CD4-positive, alpha-beta T cell treated with Interleukin-12 subunit alpha and Interleukin-12 subunit beta, for 1 hour (primary cell): ENCODE results near the gene CDC42EP4.
"Not testable (repeated sequence)": the region's sequence is repeated elsewhere in the genome, so short reads cannot be mapped to it uniquely, and the experiment has no call there.

ENCODE experiments used
- DNase-seq: peaks from one replicate; pipeline ENCODE4 v3.0.0-alpha.2; 2020

CDC42EP4 gene

DNA sequence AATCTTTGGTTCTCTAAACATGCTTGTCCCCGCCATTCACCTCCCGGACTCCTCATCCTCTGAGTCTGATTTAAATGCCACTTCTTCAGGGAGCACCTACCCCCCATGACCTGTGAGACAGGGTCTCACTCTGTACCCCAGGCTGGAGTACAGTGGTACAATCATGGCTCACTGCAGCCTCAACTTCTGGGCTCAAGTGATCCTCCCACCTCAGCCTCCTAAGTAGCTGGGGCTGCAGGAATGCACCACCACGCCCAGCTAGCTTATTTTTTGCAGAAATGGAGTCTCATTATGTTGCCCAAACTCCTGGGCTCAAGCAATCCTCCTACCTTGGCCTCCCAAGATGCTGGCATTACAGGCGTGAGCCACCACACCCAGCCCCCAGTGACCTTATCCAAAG lies 37.3 kb downstream of the CDC42EP4 start:
- no peak for DNase-seq

DNA sequence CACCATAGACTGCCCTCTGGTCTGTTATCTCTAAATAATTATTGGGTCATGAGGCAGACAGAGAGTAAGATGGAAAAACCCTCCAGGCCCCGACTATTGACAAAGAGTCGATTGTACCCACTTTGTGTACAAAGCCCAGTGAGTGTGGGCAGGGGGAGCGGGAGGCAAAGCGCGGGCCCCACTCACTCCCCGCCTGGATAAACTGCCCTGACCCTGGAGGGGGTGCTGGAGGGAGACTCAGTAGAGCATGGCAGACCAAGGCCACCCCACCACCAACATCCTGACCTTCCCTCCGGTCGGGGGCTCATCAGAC lies 38.9 kb downstream of the CDC42EP4 start:
- DNase-seq: no peak

DNA sequence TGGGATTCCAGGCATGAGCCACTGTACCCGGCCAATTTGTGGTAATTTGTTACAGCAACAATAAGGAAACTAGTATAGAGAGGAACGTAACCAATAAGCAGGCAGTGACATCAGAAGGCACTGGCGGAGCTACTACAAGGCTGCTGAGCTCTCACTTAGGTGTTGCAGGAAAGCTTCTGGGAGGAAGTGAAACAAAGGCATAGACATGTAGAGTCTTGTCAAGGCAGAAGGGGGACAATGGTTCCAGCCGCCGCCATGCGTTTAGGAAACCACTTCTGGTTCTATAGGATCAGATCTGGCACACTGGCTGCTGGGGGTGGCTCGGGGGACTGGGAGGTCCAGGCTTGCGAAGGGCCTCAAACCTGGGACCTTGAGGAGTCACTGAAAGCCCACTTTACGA lies 40.7 kb downstream of the CDC42EP4 start:
- DNase-seq: no peak

DNA sequence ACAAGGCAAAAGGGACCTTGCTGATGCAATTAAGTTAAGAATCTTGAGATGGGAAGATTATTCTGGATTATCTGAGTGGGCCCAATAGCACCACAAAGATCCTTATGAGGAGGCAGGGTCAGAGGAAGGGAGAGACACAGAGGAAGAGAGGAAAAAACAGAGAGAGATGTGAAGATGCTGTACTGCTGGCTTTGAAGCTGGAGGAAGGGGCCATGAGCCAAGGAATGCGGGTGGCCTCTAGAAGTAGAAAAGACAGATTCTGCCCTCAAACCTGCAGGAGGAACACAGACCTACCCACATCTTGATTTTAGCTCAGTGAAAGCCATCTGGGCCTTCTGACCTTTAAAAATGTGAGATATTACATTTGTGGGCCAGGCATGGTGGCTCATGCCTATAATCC lies 42.0 kb downstream of the CDC42EP4 start:
- DNase-seq: no peak

DNA sequence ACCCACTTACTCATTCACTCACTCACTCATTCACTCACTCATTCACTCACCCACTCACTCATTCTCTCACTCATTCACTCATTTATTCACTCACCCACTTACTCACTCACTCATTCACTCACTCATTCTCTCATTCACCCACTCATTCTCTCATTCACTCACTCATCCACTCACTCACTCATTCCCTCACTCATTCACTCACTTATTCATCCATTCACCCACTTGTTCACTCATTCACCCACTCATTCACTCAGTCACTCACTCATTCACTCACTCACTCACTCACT lies 42.5 kb downstream of the CDC42EP4 start:
- no peak for DNase-seq

DNA sequence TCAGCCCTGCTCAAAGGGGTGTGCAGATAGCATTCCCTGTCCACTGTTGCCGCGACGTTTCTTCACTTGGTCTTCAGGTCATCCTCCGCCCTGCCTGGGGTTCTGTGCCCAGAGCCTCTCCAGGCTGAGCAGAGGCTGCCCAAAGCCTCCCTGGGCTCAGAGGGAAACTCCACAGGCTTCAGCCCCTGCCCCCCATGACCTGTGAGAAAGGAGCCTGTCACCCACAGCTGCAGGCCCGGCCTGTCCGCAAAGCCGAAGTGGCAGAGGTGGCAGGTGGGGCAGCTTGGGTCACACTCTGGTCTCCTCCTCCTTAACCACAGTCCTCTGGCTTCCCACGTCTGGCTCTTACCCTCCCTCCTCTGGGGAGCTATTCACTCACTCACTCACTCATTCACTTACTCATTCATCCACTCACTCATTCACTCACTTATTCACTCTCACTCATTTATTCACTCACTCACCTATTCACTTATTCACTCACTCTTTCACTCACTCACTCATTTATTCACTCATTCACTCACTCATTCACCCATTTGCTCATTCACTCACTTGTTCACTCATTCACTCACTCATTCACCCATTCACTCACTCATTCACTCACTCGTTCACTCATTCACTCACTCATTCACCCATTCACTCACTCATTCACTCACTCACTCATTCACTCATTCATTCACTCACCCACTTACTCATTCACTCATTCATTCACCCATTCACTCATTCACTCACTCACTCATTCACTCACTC lies 43.0 kb downstream of the CDC42EP4 start:
- no peak for DNase-seq

DNA sequence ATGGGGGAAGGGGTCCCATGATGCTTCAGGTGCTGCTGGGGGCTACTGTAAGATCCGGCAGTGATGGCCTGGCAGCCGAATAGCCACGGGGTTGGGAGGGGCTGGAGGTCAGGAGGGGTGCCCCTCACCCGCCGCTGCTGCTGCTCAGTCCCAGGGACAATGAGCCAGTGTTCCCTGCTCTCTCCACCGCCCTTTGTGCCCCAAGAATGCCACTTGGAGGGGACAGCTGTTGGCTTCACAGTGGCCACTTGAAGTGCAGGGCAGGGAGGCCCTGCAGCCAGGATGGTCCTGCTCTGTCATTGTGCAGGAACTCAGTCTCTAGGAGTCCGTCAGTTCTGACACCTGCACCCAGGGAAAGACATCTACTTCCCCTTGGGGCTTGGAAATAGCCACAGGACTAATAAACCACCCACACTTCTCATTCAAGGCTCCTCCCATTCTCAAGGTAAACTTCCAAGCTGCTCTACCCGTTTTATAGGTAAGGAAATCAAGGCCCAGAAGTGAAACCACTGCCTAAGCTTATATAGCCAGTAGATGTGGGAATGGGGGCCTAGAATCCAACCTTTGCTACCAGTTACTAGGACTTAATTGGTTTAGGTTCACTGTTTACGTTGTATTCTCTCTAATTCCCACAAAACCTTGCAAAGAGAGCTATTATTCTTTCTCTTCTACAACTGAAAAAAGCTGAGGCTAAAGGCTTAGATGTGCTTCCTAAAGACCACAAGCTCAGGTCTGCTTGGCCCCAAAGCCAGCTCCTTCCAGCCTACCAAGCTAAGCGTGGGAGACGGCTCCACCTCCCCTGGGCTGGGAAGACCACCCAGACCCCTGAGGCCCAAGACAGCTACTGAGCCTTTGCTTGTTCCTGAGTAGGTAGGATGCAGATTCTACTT lies 43.9 kb downstream of the CDC42EP4 start:
- DNase-seq: no peak

DNA sequence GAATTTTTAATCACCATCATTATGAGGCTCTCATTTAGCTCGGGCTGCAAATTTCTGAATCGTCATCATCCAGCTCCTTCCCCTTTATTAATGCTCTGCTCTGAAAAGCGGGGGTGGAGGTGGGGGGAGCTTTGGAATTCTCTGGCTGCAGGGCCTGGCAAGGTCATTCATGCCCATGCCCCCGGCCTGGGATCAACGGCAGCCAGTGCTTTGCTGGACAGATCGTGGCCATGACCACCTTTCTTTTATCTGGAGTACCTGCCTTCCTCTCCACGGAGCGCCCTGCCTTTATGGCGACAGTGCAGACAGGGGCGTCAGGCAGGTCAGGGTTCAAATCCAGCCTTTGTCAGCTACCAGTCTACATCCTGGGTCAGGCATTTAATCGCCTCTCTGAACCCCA lies 45.0 kb downstream of the CDC42EP4 start:
- DNase-seq: no peak

DNA sequence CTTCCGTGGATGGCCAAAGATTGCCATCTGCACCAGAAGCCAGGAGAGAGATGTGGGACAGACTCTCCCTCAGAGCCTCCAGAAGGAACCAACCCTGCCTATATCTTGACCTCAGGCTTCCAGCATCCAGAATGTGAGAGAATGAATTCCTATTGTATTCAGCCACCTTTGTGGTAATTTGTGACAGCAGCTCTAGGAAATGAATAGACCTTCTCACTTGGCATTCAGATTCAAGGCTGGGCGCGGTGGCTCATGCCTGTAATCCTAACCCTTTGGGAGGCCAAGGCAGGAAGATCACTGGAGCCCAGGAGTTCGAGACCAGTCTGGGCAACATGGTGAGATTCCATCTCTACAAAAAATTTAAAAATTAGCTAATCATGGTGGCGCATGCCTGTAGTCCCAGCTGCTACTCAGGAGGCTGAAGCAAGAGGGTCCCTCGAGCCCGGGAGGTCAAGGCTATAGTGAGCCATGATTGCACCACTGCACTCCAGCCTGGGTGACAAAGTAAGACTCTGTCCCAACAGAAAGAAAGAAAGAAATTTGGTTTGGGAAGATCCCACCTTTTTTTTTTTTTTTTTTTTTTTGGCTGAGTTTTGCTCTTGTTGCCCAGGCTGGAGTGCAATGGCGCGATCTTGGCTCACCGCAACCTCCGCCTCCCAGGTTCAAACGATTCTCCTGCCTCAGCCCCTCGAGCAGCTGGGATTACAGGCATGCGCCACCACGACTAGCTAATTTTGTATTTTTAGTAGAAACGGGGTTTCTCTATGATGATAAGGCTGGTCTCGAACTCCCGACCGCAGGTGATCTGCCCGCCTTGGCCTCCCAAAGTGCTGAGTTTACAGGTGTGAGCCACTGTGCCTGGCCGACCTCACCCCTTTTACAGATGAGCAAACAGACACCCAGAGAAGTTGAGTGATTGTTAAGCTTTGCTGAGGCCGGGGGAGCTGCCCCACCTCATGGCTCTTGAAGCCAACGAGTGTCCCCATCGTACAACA lies 45.9 kb downstream of the CDC42EP4 start:
- DNase-seq: no peak

DNA sequence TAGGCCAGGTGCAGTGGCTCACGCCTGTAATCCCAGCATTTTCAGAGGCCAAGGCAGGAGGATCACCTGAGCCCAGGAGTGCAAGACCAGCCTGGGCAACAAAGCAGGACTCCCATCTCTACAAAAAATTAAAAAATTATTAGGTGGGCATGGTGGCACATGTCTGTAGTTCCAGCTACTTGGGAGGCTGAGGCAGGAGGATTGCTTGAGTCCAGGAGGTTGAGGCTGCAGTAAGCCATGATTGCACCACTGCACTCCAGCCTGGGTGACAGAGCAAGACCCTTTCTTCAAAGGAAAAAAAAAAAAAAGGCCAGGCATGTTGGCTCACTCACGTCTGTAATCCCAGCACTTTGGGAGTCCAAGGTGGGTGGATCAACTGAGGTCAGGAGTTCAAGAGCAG lies 47.4 kb downstream of the CDC42EP4 start:
- DNase-seq: not testable (repeated sequence)

DNA sequence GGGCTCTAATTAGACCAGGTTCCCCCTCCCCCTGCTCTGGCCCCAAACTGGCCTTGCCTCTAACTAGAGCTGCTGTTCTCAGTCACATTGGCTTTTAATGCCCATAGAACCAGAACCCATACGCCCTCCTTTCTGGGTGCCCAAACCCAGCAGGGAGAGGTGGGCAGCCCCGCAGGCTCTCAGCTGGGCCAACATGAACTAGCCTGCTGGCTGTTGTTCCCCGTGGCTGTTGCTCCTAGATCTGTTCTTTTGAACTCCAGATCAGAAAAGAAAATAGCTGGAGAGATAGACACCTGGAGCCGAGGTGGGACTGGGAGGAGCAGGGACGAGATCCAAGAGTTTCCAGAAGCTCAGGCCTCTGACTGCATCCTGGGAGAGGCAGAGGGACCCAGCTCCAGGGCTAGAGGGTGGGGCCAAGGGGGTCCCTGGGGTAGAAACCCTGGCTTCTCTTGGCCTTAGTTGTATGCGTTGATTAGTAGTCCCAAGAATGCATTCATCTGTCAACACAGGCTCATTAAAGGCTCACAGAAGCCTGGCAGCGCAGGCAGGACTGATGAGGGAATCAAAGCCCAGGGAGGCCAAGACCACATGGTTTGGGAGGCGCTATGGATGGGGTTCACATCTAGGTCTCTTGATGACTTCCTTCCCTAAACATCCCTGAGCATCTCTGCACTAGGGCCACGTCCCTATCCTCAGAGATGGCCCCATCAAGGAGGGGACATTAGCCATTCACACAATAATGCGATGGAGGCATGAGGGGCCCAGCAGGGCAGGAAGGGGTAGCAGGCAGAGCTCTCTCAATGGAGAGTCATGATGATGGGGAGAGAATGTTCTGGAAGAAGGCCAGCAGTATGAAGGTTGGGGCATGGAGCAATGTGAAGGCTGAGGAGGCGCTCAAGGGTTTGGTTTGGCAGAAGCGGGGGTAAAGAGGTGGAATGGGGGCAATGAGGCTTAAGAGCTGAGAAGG lies 48.8 kb downstream of the CDC42EP4 start:
- DNase-seq: no peak

DNA sequence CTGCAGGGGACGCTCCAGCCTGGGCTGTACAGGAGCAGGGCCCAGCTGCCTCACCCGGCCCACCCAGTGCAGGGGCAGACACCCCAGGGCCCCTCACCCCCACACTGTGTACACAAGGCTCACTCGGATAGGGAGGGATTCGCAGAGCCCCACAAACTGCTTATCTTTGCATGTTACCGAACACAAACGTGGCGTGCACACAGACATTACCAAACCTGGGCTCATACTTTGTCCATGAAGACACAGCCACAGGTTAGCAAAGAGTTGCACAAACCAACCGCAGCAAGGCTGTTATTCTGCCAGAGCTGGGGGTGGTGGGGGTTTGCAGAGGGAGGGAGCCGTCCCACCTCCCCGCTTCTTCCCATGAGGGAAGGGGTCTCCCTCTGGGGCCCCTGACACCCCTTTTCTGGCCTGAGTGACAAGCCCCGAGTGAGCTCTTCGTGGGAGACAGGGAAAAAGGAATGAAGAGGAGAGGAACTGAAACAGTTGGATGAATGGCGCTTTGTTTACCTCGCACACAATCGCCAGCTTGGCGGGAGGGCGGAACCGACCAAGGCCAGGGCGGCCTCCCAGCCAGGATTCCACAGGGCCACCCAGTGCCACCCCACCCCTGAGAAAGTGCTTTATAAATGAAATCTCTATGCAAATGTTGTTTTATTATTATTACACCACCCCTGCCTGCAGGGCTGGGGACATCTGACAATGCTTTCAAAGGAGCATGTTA lies 49.7 kb downstream of the CDC42EP4 start:
- DNase-seq: no peak

DNA sequence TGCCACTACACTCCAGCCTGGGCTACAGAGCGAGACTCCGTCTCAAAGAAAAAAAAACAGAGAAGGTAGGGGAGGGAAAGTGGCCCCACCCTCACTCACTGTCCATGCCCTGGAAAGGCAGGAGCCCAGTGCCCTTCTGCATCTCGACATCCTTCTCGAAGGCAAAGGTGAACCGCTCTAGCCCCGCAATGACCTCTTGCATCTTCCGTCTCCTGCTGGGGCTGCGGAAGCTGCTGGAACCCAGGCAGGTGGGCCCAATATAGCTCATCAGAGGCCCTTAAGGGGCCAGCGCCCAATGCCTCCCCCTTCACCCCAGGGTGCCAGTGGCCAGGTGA lies 50.2 kb downstream of the CDC42EP4 start, which contains the start of gene CPSF4L:
TSS of gene CPSF4L (minus strand) at position 264 of the 335 bp plus-strand sequence. CDS start at position 202, 62 bp downstream.
- no peak for DNase-seq

DNA sequence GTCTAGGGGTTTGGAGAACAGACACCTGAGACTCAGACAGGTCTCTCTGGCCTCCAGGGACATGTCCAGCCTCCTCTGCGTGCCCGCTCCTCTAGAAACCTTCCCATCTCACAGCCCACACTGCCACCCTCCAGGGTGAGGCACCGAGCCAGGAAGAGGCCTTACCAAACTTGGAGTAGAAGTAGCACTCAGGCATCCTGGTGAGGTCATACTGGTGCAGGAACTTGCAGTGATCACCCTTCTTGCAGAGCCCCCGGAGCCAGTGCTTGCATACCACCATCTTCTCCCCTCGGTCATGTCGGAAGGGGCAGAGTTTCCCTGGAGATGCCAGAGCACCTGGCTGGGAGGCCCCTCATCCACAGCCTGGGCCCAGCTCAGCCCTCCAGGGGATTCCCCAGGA lies 54.3 kb downstream of the CDC42EP4 start:
- DNase-seq: no peak

DNA sequence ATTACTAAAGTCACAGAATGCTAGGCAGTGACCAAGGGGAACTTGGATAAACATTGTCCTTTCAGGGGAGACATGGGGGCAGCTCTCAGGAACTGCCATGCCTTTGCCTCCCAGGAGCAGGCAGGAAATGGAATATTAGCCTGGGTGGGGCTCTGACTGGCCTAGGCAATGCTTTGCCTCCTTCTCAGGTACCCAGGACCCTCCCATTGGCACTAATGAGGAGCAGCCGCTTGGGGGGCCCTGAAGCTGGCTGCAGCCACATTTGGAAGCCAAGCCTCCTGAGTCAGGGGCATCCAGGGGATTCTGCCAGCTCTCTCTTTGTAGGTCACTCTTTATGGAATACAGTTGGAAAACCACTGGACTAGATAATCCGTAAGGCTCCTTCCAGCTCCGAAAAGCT lies 55.6 kb downstream of the CDC42EP4 start:
- no peak for DNase-seq

DNA sequence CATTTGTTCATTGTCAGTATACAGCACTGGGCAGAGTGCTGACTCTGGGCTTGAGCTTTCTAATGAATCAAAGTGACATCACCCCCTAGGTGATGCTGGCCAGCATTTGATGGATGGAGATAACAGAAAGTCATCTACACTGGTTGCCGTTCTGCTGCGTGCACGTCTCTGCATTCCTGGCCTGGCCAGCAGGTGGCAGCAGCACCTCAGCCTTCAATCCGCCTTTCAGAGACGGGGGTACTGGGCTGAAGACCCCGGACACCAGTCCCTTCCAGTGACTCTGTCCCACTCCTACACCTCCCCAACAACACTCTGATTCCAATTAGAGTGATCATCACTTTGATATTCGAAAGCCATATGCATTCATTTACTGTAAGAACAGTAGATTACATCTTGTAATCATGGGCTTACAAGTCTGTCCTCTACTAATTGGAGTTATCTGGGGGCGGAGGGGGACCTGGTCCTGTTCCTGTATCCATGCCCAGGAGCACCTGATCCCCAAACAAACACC lies 56.1 kb downstream of the CDC42EP4 start:
- DNase-seq: peak; percentile 49

DNA sequence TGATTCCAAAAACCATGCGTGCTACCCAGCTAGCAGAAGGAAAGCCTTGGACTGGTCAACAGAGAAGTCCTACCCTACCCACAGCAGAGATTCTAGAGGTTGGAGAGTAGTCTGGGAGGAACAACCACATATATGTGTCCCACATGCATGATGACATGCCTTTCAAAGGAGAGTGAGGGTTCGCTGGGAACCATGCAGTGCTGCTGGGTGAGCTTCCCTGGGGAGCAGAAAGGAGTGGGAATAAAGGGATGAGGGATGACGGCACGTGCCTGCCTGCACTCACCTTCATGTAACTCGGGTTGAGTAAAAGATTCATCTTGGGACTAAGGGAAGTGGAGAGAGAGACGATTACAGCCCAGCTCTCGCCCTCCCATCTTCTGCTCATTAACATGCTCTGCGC lies 59.9 kb downstream of the CDC42EP4 start:
- DNase-seq: no peak

DNA sequence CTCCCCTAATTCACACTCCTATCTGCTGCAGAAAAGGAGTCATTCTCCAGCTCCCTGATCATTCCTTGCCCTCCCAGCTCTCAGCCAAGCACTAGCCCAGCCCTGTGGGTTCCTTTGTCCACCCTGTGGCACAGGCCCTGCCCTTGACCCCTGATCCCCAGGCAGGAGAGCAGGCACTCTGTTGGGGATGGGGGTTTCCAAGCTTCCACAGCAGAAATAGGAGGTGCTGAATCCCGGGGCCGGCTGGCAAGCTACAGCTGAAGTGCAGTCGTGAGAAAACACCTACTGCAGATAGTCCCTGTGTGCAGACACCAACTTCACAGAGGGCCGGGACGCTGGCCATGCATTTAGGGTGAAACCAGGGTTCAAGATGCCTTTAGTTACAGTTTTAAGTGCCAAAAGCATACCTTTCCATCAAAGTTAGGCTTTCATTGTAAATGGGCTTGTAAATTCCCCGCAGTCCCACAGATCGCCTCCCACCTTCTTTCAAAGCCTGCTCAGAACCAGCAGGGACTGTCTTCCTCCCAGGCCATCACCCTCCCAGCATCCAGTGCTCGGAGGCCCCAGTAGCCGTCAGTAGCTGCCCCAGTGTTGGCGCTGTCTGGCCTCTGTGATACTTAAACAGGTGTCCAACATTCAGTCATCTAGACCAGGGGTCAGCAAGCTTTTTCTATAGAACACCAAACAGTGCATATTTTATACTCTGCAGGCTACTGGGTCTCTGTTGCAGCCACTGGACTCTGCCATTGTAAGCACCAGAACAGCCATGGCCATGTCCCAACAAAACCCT lies 60.8 kb downstream of the CDC42EP4 start:
- DNase-seq: no peak

DNA sequence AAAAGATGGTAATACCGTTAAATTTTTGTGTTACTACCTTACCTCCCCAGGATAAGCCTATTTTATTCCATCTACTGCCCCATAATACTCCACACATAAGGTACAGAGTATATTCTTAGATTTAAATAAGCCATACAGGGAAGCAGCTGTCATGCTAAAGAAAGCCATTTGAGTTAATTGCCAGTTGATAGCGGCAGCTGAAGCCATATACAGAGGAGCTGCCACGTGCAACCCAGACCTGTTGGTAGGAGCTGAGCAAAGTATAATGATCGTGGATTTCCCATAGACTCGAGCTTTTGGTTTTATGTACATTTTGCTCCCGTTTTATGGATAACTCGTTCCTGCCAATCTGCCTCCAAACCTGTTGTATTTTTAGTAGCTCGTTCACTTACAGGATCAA lies 62.1 kb downstream of the CDC42EP4 start:
- no peak for DNase-seq

DNA sequence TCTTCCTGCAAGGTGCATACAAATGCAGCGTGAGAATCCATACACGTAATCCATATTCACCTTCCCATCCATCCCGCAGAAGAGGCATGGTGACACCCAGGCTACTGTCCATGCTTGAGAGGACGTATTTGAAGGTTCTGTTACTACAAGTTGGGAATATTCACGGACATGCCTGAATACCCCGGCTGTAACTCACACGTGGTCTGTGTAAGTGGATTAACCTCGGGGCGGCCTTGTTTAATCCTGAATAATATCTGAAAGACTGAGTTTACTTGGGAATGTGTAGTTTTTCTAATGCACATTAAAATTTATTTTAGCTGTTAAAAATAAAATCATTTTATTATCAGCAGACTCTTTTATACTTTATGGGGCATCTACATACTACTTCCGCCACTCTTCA lies 63.3 kb downstream of the CDC42EP4 start:
- DNase-seq: no peak
